GM18511 (cell line): ENCODE measurements around the gene DSCAML1.

Experiments
- ATAC-seq: cut with Tn5 transposase; IDR thresholded peaks from one replicate; pipeline ENCODE4 v1.9.1; 2021; ENCODE audit warnings: mild to moderate bottlenecking, moderate library complexity; ENCODE audit not compliant: unreplicated experiment

The DSCAML1 gene

GRCh38 chr11:117702946-117703598 lies 93.9 kb downstream of the DSCAML1 start:
- ATAC-seq, result no peak

- ATAC-seq, result no peak
Measured at GRCh38 chr11:117701781-117702180, 95.2 kb downstream of the DSCAML1 start.

- ATAC-seq, result no peak
Measured at GRCh38 chr11:117700551-117700950, 96.5 kb downstream of the DSCAML1 start.

- no peak for ATAC-seq
Measured at GRCh38 chr11:117697319-117697718, 99.7 kb downstream of the DSCAML1 start.

- ATAC-seq, result no peak
Measured at GRCh38 chr11:117696540-117696939, 100.5 kb downstream of the DSCAML1 start.

GRCh38 chr11:117693344-117693743 lies 103.7 kb downstream of the DSCAML1 start:
- no peak for ATAC-seq

- ATAC-seq, result no peak
Measured at GRCh38 chr11:117691516-117691915, 105.5 kb downstream of the DSCAML1 start.

GRCh38 chr11:117691218-117691514 lies 105.8 kb downstream of the DSCAML1 start:
- no peak for ATAC-seq

GRCh38 chr11:117690484-117691217 lies 106.4 kb downstream of the DSCAML1 start:
- ATAC-seq, result no peak

- ATAC-seq, result no peak
Measured at GRCh38 chr11:117688255-117688797, 108.7 kb downstream of the DSCAML1 start.

GRCh38 chr11:117687776-117688175 lies 109.2 kb downstream of the DSCAML1 start:
- no peak for ATAC-seq

- no peak for ATAC-seq
Measured at GRCh38 chr11:117686711-117687110, 110.3 kb downstream of the DSCAML1 start.

- ATAC-seq, result no peak
Measured at GRCh38 chr11:117685566-117685965, 111.5 kb downstream of the DSCAML1 start.

- ATAC-seq, result no peak
Measured at GRCh38 chr11:117684731-117685130, 112.3 kb downstream of the DSCAML1 start.

- no peak for ATAC-seq
Measured at GRCh38 chr11:117684111-117684510, 112.9 kb downstream of the DSCAML1 start.

- ATAC-seq, result no peak
Measured at GRCh38 chr11:117681438-117681837, 115.6 kb downstream of the DSCAML1 start.

GRCh38 chr11:117679461-117679860 lies 117.6 kb downstream of the DSCAML1 start:
- no peak for ATAC-seq

- no peak for ATAC-seq
Measured at GRCh38 chr11:117678658-117679406, 118.2 kb downstream of the DSCAML1 start.

- ATAC-seq, result no peak
Measured at GRCh38 chr11:117677729-117678310, 119.2 kb downstream of the DSCAML1 start.

- no peak for ATAC-seq
Measured at GRCh38 chr11:117676501-117676900, 120.5 kb downstream of the DSCAML1 start.

- no peak for ATAC-seq
Measured at GRCh38 chr11:117673602-117674001, 123.4 kb downstream of the DSCAML1 start.
